Osteoblast (primary cell): ENCODE measurements around the gene PRKN. TPM values are rescaled to one million over a fixed set of nuclear protein-coding genes. Genes with fewer than 3 reads are reported as not detected.

Experiments
- DNase-seq: peaks from one replicate; pipeline ENCODE4 v3.0.0; 2011; ENCODE audit warnings: low spot score, mixed read lengths; ENCODE audit not compliant: insufficient read length; ENCODE audit errors: missing footprints
- H2AFZ ChIP-seq: 2 replicates; pipeline ENCODE4 v1.6.0; 2011; ENCODE audit warnings: mild to moderate bottlenecking, low read length
- H3K27ac ChIP-seq: 2 replicates; pipeline ENCODE4 v1.5.1; 2011; ENCODE audit warnings: mild to moderate bottlenecking, low read depth, low read length, moderate library complexity
- H3K27me3 ChIP-seq: 2 replicates; pipeline ENCODE4 v1.6.0; 2012; ENCODE audit warnings: mild to moderate bottlenecking, control low read depth, inconsistent platforms, low read length, moderate library complexity; ENCODE audit not compliant: insufficient read depth
- H3K36me3 ChIP-seq: 2 replicates; pipeline ENCODE4 v1.5.1; 2011; ENCODE audit warnings: mild to moderate bottlenecking, low read length, control low read depth, moderate library complexity; ENCODE audit not compliant: insufficient read depth
- H3K4me1 ChIP-seq: 2 replicates; pipeline ENCODE4 v1.5.1; 2011; ENCODE audit warnings: mild to moderate bottlenecking, low read length, control low read depth, moderate library complexity; ENCODE audit not compliant: insufficient read depth
- H3K4me2 ChIP-seq: 2 replicates; pipeline ENCODE4 v1.6.0; 2011; ENCODE audit warnings: mild to moderate bottlenecking, low read length; ENCODE audit not compliant: insufficient read depth
- H3K4me3 ChIP-seq: fragments of 200-600 bp; sonication (generic); 3 replicates; pipeline ENCODE4 v1.5.1; 2012; ENCODE audit warnings: mild to moderate bottlenecking, low read length, inconsistent platforms; ENCODE audit not compliant: insufficient read depth
- H3K79me2 ChIP-seq: 2 replicates; pipeline ENCODE4 v1.6.0; 2012; ENCODE audit warnings: mild to moderate bottlenecking, low read length, control low read depth, inconsistent platforms; ENCODE audit not compliant: insufficient read depth
- H3K9me3 ChIP-seq: 2 replicates; pipeline ENCODE4 v1.5.1; 2011; ENCODE audit warnings: low read depth, low read length, control low read depth
- H4K20me1 ChIP-seq: 2 replicates; pipeline ENCODE4 v1.6.0; 2012; ENCODE audit warnings: mild to moderate bottlenecking, low read length, control low read depth; ENCODE audit not compliant: insufficient read depth
- total RNA-seq: library from RNA; depleted of rRNA; stranded (reverse); fragments of >200 nt; gene quantifications from 2 replicates; pipeline ENCODE4 v1.2.3, GENCODE V29; 2012
- TF ChIP-seq, protein P1 (sequence below): IDR thresholded peaks from 2 replicates; pipeline ENCODE4 v1.5.1; 2011; ENCODE audit warnings: mild to moderate bottlenecking, low read depth, low read length, moderate library complexity; ENCODE audit errors: extremely low read depth

PRKN gene
- total RNA-seq, 1 donor, result 2.9 TPM

DNA sequence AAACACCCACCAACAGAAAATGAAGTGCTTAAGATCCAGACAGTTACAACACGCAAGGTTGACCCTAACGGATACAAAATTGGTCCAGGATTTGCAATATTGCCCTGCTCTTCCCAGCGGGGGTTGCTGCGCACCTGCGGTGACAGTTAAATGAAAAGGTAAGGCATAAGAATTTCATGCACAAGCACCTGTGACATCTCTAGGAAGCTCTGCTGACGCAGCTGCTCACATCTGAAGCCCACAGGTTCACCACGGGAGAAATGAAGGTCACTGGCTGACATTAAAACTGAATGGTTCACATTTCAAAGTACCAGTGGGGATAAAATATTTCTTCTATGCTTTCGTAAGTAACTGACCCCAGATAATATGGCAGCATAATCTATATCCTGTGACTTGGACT is 764.4 kb downstream of the PRKN start:
- TF ChIP-seq, protein P1, sequence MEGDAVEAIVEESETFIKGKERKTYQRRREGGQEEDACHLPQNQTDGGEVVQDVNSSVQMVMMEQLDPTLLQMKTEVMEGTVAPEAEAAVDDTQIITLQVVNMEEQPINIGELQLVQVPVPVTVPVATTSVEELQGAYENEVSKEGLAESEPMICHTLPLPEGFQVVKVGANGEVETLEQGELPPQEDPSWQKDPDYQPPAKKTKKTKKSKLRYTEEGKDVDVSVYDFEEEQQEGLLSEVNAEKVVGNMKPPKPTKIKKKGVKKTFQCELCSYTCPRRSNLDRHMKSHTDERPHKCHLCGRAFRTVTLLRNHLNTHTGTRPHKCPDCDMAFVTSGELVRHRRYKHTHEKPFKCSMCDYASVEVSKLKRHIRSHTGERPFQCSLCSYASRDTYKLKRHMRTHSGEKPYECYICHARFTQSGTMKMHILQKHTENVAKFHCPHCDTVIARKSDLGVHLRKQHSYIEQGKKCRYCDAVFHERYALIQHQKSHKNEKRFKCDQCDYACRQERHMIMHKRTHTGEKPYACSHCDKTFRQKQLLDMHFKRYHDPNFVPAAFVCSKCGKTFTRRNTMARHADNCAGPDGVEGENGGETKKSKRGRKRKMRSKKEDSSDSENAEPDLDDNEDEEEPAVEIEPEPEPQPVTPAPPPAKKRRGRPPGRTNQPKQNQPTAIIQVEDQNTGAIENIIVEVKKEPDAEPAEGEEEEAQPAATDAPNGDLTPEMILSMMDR, result no peak
- peak; percentile 8 for DNase-seq
- Histone ChIP-seq H3K27ac (no peak overlapping the region), H3K79me2 (no peaks in the 10 kb centered on the region), H3K9me3 (no peaks in the 10 kb centered on the region), H4K20me1 (no peaks in the 10 kb centered on the region), H3K36me3 (no peaks in the 10 kb centered on the region), H3K27me3 (no peaks in the 10 kb centered on the region), H2AFZ (no peak overlapping the region), H3K4me1 (no peaks in the 10 kb centered on the region), H3K4me2 (no peak overlapping the region), H3K4me3 (no peak overlapping the region)

DNA sequence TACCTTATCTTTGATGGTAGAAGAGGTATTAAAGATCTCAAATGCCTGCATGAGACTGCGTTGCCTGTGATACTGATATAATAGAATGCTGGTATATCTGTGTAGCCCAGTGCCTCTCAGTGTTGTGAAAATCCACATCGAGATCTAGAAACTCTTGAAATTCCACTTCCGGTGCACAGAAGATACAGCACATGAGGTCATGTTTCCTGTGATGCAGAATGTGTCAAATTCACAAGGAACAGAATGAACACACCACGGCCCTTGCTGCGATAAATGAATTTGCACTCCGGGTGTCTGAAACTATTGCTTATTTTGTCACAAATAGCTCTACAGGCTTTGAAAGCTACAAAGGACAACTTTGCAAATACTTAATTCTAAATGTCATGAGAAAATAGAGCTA is 765.8 kb downstream of the PRKN start:
- no peak overlapping the region for H3K4me2 ChIP-seq
- TF ChIP-seq, protein P1, result no peak
- no peaks in the 10 kb centered on the region for H3K79me2 ChIP-seq
- peaks cover 3% of the 10 kb centered on the region for H3K9me3 ChIP-seq
- H4K20me1 ChIP-seq, result no peaks in the 10 kb centered on the region
- H3K27me3 ChIP-seq, result no peaks in the 10 kb centered on the region
- H3K27ac ChIP-seq, result no peak overlapping the region
- H3K4me1 ChIP-seq, result no peaks in the 10 kb centered on the region
- H3K36me3 ChIP-seq, result no peaks in the 10 kb centered on the region
- no peak overlapping the region for H3K4me3 ChIP-seq
- no peak overlapping the region for H2AFZ ChIP-seq
- DNase-seq, result peak; percentile 13

DNA sequence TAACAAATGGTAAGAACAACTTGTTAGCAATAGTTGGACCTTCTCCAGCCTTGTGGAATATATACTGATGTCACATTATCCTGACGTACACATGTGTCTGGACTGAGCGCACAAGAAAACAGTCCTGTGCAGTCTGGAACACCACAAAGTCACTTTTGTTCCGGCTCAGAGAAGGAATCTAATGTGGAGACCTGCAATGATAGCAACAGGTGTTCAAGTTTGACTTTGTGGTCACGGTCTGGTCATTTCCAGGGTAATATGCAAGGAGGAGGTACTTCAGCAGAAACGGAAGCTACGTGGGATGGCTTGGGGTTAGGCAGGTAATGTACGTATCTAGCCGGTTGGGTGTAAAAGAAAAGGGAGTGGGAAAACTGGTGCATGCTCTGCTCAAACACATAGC is 766.5 kb downstream of the PRKN start:
- TF ChIP-seq, protein P1, result no peak
- Histone ChIP-seq H3K9me3 (peaks cover 3% of the 10 kb centered on the region), H3K27ac (no peak overlapping the region)

DNA sequence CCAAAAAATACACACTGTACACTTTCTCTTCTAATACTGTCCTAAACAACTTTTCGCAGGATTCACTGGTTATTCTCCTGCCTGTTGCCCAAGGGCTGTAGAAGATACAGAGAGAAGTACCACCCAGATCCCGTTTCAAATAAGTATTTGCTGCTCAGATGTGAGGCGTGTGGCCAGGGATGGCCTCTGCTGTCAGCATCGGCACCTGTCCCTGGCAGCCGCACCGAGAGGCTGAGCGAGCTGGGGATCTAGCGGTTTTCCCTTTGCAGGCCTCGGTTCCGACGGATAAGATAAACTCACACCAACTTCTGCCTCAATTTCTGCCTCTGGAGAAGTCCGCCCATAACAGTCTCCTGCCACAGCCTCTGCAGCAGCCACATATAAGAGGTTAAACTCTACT is 768.5 kb downstream of the PRKN start:
- Histone ChIP-seq H3K27ac (no peak overlapping the region), H2AFZ (no peak overlapping the region), H3K4me2 (no peak overlapping the region), H4K20me1 (no peaks in the 10 kb centered on the region), H3K36me3 (no peaks in the 10 kb centered on the region), H3K79me2 (no peaks in the 10 kb centered on the region), H3K4me1 (no peaks in the 10 kb centered on the region), H3K9me3 (peaks cover 3% of the 10 kb centered on the region), H3K4me3 (no peak overlapping the region), H3K27me3 (no peaks in the 10 kb centered on the region)
- TF ChIP-seq, protein P1, result no peak
- DNase-seq, result no peak

More for the DNA sequence above, 766.5 kb downstream of the PRKN start:
- H3K4me2 ChIP-seq, result no peak overlapping the region
- no peaks in the 10 kb centered on the region for H4K20me1 ChIP-seq
- H3K79me2 ChIP-seq, result no peaks in the 10 kb centered on the region
- no peak for DNase-seq
- no peaks in the 10 kb centered on the region for H3K36me3 ChIP-seq
- H3K4me3 ChIP-seq, result no peak overlapping the region
- no peaks in the 10 kb centered on the region for H3K4me1 ChIP-seq
- H3K27me3 ChIP-seq, result no peaks in the 10 kb centered on the region
- H2AFZ ChIP-seq, result no peak overlapping the region
